Stimulated activated CD4-positive, alpha-beta T cell treated with anti-CD3 and anti-CD28 coated beads, Interleukin-2, amount 100 ng/mL, for 4 hours (primary cell): Measurements from ENCODE around the gene NOTCH1.

Source experiments
- DNase-seq: peaks from one replicate; pipeline ENCODE4 v3.0.0-alpha.2; 2020; ENCODE audit warnings: low read depth

NOTCH1 gene

GRCh38 chr9:136463578-136463977, 82.3 kb downstream of the NOTCH1 start:
- no peak for DNase-seq

GRCh38 chr9:136462664-136463063, 83.2 kb downstream of the NOTCH1 start:
- DNase-seq: no peak

GRCh38 chr9:136460772-136461325, 85.0 kb downstream of the NOTCH1 start:
- DNase-seq: no peak

- no peak for DNase-seq
Observed at GRCh38 chr9:136459425-136459824, 86.4 kb downstream of the NOTCH1 start.

GRCh38 chr9:136457326-136457725, 88.5 kb downstream of the NOTCH1 start:
- DNase-seq: no peak

GRCh38 chr9:136456258-136456657, 89.6 kb downstream of the NOTCH1 start:
- no peak for DNase-seq

- no peak for DNase-seq
Observed at GRCh38 chr9:136455043-136456002, 90.5 kb downstream of the NOTCH1 start.

- no peak for DNase-seq
Observed at GRCh38 chr9:136454026-136454796, 91.6 kb downstream of the NOTCH1 start.

- no peak for DNase-seq
Observed at GRCh38 chr9:136453326-136453725, 92.5 kb downstream of the NOTCH1 start.

GRCh38 chr9:136451221-136451877, 94.5 kb downstream of the NOTCH1 start:
- no peak for DNase-seq

- DNase-seq: no peak
Observed at GRCh38 chr9:136448655-136449054, 97.2 kb downstream of the NOTCH1 start.

GRCh38 chr9:136447173-136447778, 98.6 kb downstream of the NOTCH1 start:
- no peak for DNase-seq

- no peak for DNase-seq
Observed at GRCh38 chr9:136445799-136446198, 100.0 kb downstream of the NOTCH1 start.
